Neural crest cell (in vitro differentiated cells): ENCODE results near the gene MAGEA9. TPM values are rescaled to one million over a fixed set of nuclear protein-coding genes. Genes with fewer than 3 reads are reported as not detected.

Experiments used
- DNase-seq: peaks from one replicate; pipeline ENCODE4 v3.0.0; 2021; ENCODE audit warnings: low read depth, mixed read lengths, low spot score
- H3K27ac Mint-ChIP-seq: one replicate; pipeline ENCODE4 v1.8.0; 2021; ENCODE audit warnings: mild to moderate bottlenecking, mixed read lengths; ENCODE audit not compliant: unreplicated experiment
- H3K27me3 Mint-ChIP-seq: 2 replicates; pipeline ENCODE4 v1.8.0; 2021; ENCODE audit warnings: low read depth, mild to moderate bottlenecking, mixed read lengths
- H3K36me3 Mint-ChIP-seq: 2 replicates; pipeline ENCODE4 v1.8.0; 2021; ENCODE audit warnings: low read depth, mild to moderate bottlenecking, mixed read lengths
- H3K4me1 Mint-ChIP-seq: 2 replicates; pipeline ENCODE4 v1.8.0; 2021; ENCODE audit warnings: mixed read lengths
- H3K4me3 Mint-ChIP-seq: one replicate; pipeline ENCODE4 v1.8.0; 2021; ENCODE audit warnings: mild to moderate bottlenecking, mixed read lengths
- H3K9me3 Mint-ChIP-seq: 2 replicates; pipeline ENCODE4 v1.8.0; 2021; ENCODE audit warnings: mixed read lengths
- CTCF ChIP-seq: fragments of 200-600 bp; sonication (generic); conservative IDR thresholded peaks from 2 replicates; pipeline ENCODE4 v1.5.0; 2021; ENCODE audit warnings: antibody characterized with exemption, mild to moderate bottlenecking
- total RNA-seq: library from RNA; stranded (reverse); gene quantifications from 2 replicates; pipeline ENCODE4 v1.2.1, GENCODE V29; 2021

Gene MAGEA9
- total RNA-seq, 1 donor from 2014 or later = not detected

GRCh38 chrX:149818652-149819051, 36.9 kb downstream of the MAGEA9 start:
- Mint-ChIP-seq H3K27ac (no peak overlapping the region), H3K9me3 (peaks cover 10% of the 10 kb centered on the region), H3K27me3 (peaks cover 4% of the 10 kb centered on the region), H3K4me3 (no peak overlapping the region), H3K36me3 (no peaks in the 10 kb centered on the region), H3K4me1 (no peaks in the 10 kb centered on the region)
- DNase-seq = no peak
- TF ChIP-seq CTCF = no peak

GRCh38 chrX:149819371-149819770, 37.6 kb downstream of the MAGEA9 start:
- Mint-ChIP-seq H3K4me1 (no peaks in the 10 kb centered on the region), H3K27ac (no peak overlapping the region), H3K9me3 (peaks cover 10% of the 10 kb centered on the region), H3K27me3 (peaks cover 4% of the 10 kb centered on the region), H3K36me3 (no peaks in the 10 kb centered on the region), H3K4me3 (no peak overlapping the region)
- no peak for TF ChIP-seq CTCF
- DNase-seq = no peak

GRCh38 chrX:149825424-149825823, 43.7 kb downstream of the MAGEA9 start:
- peak; percentile 26 for DNase-seq
- H3K27me3 Mint-ChIP-seq = peaks cover 6% of the 10 kb centered on the region
- peaks cover 17% of the 10 kb centered on the region for H3K4me1 Mint-ChIP-seq
- no peak overlapping the region for H3K27ac Mint-ChIP-seq
- H3K9me3 Mint-ChIP-seq = peaks cover 9% of the 10 kb centered on the region
- no peaks in the 10 kb centered on the region for H3K36me3 Mint-ChIP-seq
- H3K4me3 Mint-ChIP-seq = no peak overlapping the region
- TF ChIP-seq CTCF = peak; percentile 45

GRCh38 chrX:149827254-149827653, 45.5 kb downstream of the MAGEA9 start:
- no peaks in the 10 kb centered on the region for H3K36me3 Mint-ChIP-seq
- peaks cover 21% of the 10 kb centered on the region for H3K4me1 Mint-ChIP-seq
- H3K9me3 Mint-ChIP-seq = peaks cover 5% of the 10 kb centered on the region
- no peak overlapping the region for H3K27ac Mint-ChIP-seq
- H3K4me3 Mint-ChIP-seq = no peak overlapping the region
- no peak for TF ChIP-seq CTCF
- DNase-seq = no peak
- peaks cover 6% of the 10 kb centered on the region for H3K27me3 Mint-ChIP-seq

GRCh38 chrX:149829751-149830191, 48.0 kb downstream of the MAGEA9 start:
- Mint-ChIP-seq H3K27ac (peak overlapping the region; percentile 89), H3K4me3 (peak overlapping the region; percentile 84), H3K9me3 (peaks cover 6% of the 10 kb centered on the region), H3K4me1 (peaks cover 21% of the 10 kb centered on the region), H3K36me3 (no peaks in the 10 kb centered on the region), H3K27me3 (peaks cover 3% of the 10 kb centered on the region)
- no peak for DNase-seq
- TF ChIP-seq CTCF = no peak
